Trophoblast cell (in vitro differentiated cells and primary cell): ENCODE results near the gene HSPA8.
"Not testable (repeated sequence)": the region's sequence is repeated elsewhere in the genome, so short reads cannot be mapped to it uniquely, and the experiment has no call there.

Source experiments
- DNase-seq, 2 donors: peaks; one replicate each; pipeline ENCODE4 v3.0.0-alpha.2; 2016
- H2AFZ ChIP-seq: 2 replicates; pipeline ENCODE4 v1.6.1; 2013; ENCODE audit warnings: low read length, moderate library complexity, mild to moderate bottlenecking; ENCODE audit not compliant: insufficient read depth, poor library complexity
- H2AK5ac ChIP-seq: 2 replicates; pipeline ENCODE4 v1.6.1; 2013; ENCODE audit warnings: mild to moderate bottlenecking, low read length
- H2BK120ac ChIP-seq: 2 replicates; pipeline ENCODE4 v1.6.1; 2013; ENCODE audit warnings: low read length, mild to moderate bottlenecking, moderate library complexity; ENCODE audit not compliant: insufficient read depth, poor library complexity
- H2BK12ac ChIP-seq: 2 replicates; pipeline ENCODE4 v1.6.1; 2013; ENCODE audit warnings: mild to moderate bottlenecking, low read length, moderate library complexity
- H2BK5ac ChIP-seq: 2 replicates; pipeline ENCODE4 v1.6.1; 2013; ENCODE audit warnings: low read length, low read depth, moderate library complexity, mild to moderate bottlenecking; ENCODE audit not compliant: poor library complexity
- H3K14ac ChIP-seq: 2 replicates; pipeline ENCODE4 v1.6.1; 2013; ENCODE audit warnings: mild to moderate bottlenecking, low read length
- H3K18ac ChIP-seq: 2 replicates; pipeline ENCODE4 v1.6.1; 2013; ENCODE audit warnings: mild to moderate bottlenecking, low read length
- H3K23ac ChIP-seq: 2 replicates; pipeline ENCODE4 v1.6.1; 2013; ENCODE audit warnings: low read length
- H3K27ac ChIP-seq: 2 replicates; pipeline ENCODE4 v1.5.1; 2013; ENCODE audit warnings: low read depth, mild to moderate bottlenecking, inconsistent platforms, low read length, moderate library complexity
- H3K27me3 ChIP-seq: 2 replicates; pipeline ENCODE4 v1.6.1; 2013; ENCODE audit warnings: inconsistent platforms, mild to moderate bottlenecking, low read length, moderate library complexity; ENCODE audit not compliant: insufficient read depth
- H3K36me3 ChIP-seq, 2 experiments: 1 replicate in 1 of 2; 2 replicates in 1 of 2; pipeline ENCODE4 v1.6.1; 2013; ENCODE audit warnings: low read length in 2 of 2, mild to moderate bottlenecking in 2 of 2, moderate library complexity in 1 of 2; ENCODE audit not compliant: insufficient read depth in 2 of 2, control insufficient read depth in 1 of 2
- H3K4ac ChIP-seq: 2 replicates; pipeline ENCODE4 v1.6.1; 2013; ENCODE audit warnings: low read depth, mild to moderate bottlenecking, low read length, moderate library complexity
- H3K4me1 ChIP-seq, 2 experiments: 1 replicate in 1 of 2; 2 replicates in 1 of 2; pipeline ENCODE4 v1.6.1; 2013; ENCODE audit warnings: low read length in 2 of 2, mild to moderate bottlenecking in 2 of 2, moderate library complexity in 1 of 2; ENCODE audit not compliant: insufficient read depth in 2 of 2, control insufficient read depth in 1 of 2
- H3K4me2 ChIP-seq: 2 replicates; pipeline ENCODE4 v1.6.1; 2013; ENCODE audit warnings: inconsistent platforms, mild to moderate bottlenecking, low read length, moderate library complexity
- H3K4me3 ChIP-seq: 2 replicates; pipeline ENCODE4 v1.5.1; 2013; ENCODE audit warnings: mild to moderate bottlenecking, low read depth, low read length, inconsistent platforms
- H3K79me1 ChIP-seq: one replicate; pipeline ENCODE4 v1.6.1; 2013; ENCODE audit warnings: low read length
- H3K79me2 ChIP-seq: 2 replicates; pipeline ENCODE4 v1.6.1; 2013; ENCODE audit warnings: low read length, mild to moderate bottlenecking; ENCODE audit not compliant: control insufficient read depth, insufficient read depth, poor library complexity
- H3K9ac ChIP-seq: 2 replicates; pipeline ENCODE4 v1.6.1; 2013; ENCODE audit warnings: mild to moderate bottlenecking, low read length
- H3K9me3 ChIP-seq: 2 replicates; pipeline ENCODE4 v1.6.1; 2013; ENCODE audit warnings: low read depth, mild to moderate bottlenecking, control low read depth, inconsistent platforms, low read length; ENCODE audit not compliant: insufficient read depth
- H4K12ac ChIP-seq: 2 replicates; pipeline ENCODE4 v1.6.1; 2013; ENCODE audit warnings: low read depth, mild to moderate bottlenecking, low read length, moderate library complexity
- H4K8ac ChIP-seq: 2 replicates; pipeline ENCODE4 v1.6.1; 2013; ENCODE audit warnings: low read depth, mild to moderate bottlenecking, low read length, moderate library complexity
- H4K91ac ChIP-seq: one replicate; pipeline ENCODE4 v1.6.1; 2013; ENCODE audit warnings: low read depth, mild to moderate bottlenecking, low read length, moderate library complexity
- WGBS: extraction: QIAGEN DNeasy Blood & Tissue Kit; methylation state at CpG from one replicate; pipeline ENCODE4 v1.1.7; 2013; ENCODE audit warnings: missing lambda C conversion rate; ENCODE audit not compliant: insufficient read length, insufficient coverage; ENCODE audit errors: extremely low coverage; 5-methylcytosine and 5-hydroxymethylcytosine counted together

The HSPA8 gene

GRCh38 chr11:123087657-123088056, 25.7 kb upstream of the HSPA8 start:
- H2AFZ ChIP-seq, H3K4me3 ChIP-seq, H3K4me2 ChIP-seq, H3K36me3 ChIP-seq, H4K8ac ChIP-seq, H2AK5ac ChIP-seq, H3K9ac ChIP-seq, H4K91ac ChIP-seq, H3K27ac ChIP-seq, H3K9me3 ChIP-seq, DNase-seq, H3K27me3 ChIP-seq, H2BK12ac ChIP-seq, H4K12ac ChIP-seq, H3K23ac ChIP-seq, H2BK120ac ChIP-seq, H3K4me1 ChIP-seq, H3K14ac ChIP-seq, H2BK5ac ChIP-seq, H3K79me2 ChIP-seq, H3K18ac ChIP-seq, H3K4ac ChIP-seq, H3K79me1 ChIP-seq: not testable (repeated sequence)
- no CpG with 5 or more reads among the region's 5 CpGs for WGBS

- no peak overlapping the region for H3K4ac ChIP-seq
- H3K23ac ChIP-seq, result no peak overlapping the region
- H3K27ac ChIP-seq, result no peak overlapping the region
- no peaks in the 10 kb centered on the region for H3K79me1 ChIP-seq
- H3K27me3 ChIP-seq, result no peaks in the 10 kb centered on the region
- H2BK12ac ChIP-seq, result no peak overlapping the region
- no peak overlapping the region for H3K4me3 ChIP-seq
- H3K4me2 ChIP-seq, result no peak overlapping the region
- peaks cover 0 to 3% of the 10 kb centered on the region in 2 experiments for H3K36me3 ChIP-seq
- no peaks in the 10 kb centered on the region for H3K79me2 ChIP-seq
- no peak overlapping the region for H3K18ac ChIP-seq
- no peaks in the 10 kb centered on the region for H3K9me3 ChIP-seq
- H2AFZ ChIP-seq, result no peak overlapping the region
- no peak overlapping the region for H4K12ac ChIP-seq
- H2AK5ac ChIP-seq, result no peak overlapping the region
- WGBS, result no CpG with 5 or more reads among the region's 1 CpG
- H2BK5ac ChIP-seq, result no peak overlapping the region
- H3K9ac ChIP-seq, result no peak overlapping the region
- H4K91ac ChIP-seq, result no peak overlapping the region
- H3K14ac ChIP-seq, result no peak overlapping the region
- peaks cover 0 to 2% of the 10 kb centered on the region in 2 experiments for H3K4me1 ChIP-seq
- no peak overlapping the region for H4K8ac ChIP-seq
- peak; percentile 88 to 95 for DNase-seq
- H2BK120ac ChIP-seq, result no peak overlapping the region
Measured at GRCh38 chr11:123086305-123086704, 24.4 kb upstream of the HSPA8 start.

- H3K4me3 ChIP-seq, result no peak overlapping the region
- H3K14ac ChIP-seq, result no peak overlapping the region
- H3K4ac ChIP-seq, result no peak overlapping the region
- H2BK12ac ChIP-seq, result no peak overlapping the region
- H3K36me3 ChIP-seq, result peaks cover 0 to 5% of the 10 kb centered on the region in 2 experiments
- no peak overlapping the region for H2AFZ ChIP-seq
- DNase-seq, result no peak
- H4K8ac ChIP-seq, result no peak overlapping the region
- H2BK120ac ChIP-seq, result no peak overlapping the region
- no peak overlapping the region for H3K18ac ChIP-seq
- no CpG with 5 or more reads among the region's 5 CpGs for WGBS
- H3K9ac ChIP-seq, result no peak overlapping the region
- no peak overlapping the region for H3K27ac ChIP-seq
- no peaks in the 10 kb centered on the region for H3K27me3 ChIP-seq
- no peak overlapping the region for H4K91ac ChIP-seq
- no peak overlapping the region for H2AK5ac ChIP-seq
- H3K4me2 ChIP-seq, result no peak overlapping the region
- H3K4me1 ChIP-seq, result peaks cover 0 to 2% of the 10 kb centered on the region in 2 experiments
- no peak overlapping the region for H3K23ac ChIP-seq
- H3K79me1 ChIP-seq, result no peaks in the 10 kb centered on the region
- no peak overlapping the region for H4K12ac ChIP-seq
- H2BK5ac ChIP-seq, result no peak overlapping the region
- no peaks in the 10 kb centered on the region for H3K9me3 ChIP-seq
- no peaks in the 10 kb centered on the region for H3K79me2 ChIP-seq
Measured at GRCh38 chr11:123085497-123085896, 23.6 kb upstream of the HSPA8 start.

GRCh38 chr11:123084454-123084853, 22.5 kb upstream of the HSPA8 start:
- H4K12ac ChIP-seq, result no peak overlapping the region
- no peaks in the 10 kb centered on the region for H3K79me2 ChIP-seq
- no peaks in the 10 kb centered on the region for H3K27me3 ChIP-seq
- H3K4me1 ChIP-seq, result peaks cover 0 to 2% of the 10 kb centered on the region in 2 experiments
- no peak overlapping the region for H3K27ac ChIP-seq
- no peak overlapping the region for H4K91ac ChIP-seq
- H2AFZ ChIP-seq, result no peak overlapping the region
- H4K8ac ChIP-seq, result no peak overlapping the region
- no peak for DNase-seq
- peaks cover 0 to 5% of the 10 kb centered on the region in 2 experiments for H3K36me3 ChIP-seq
- H2BK120ac ChIP-seq, result no peak overlapping the region
- no peak overlapping the region for H3K18ac ChIP-seq
- no peak overlapping the region for H3K4ac ChIP-seq
- H2BK12ac ChIP-seq, result no peak overlapping the region
- no peak overlapping the region for H3K4me3 ChIP-seq
- no peak overlapping the region for H3K14ac ChIP-seq
- H2AK5ac ChIP-seq, result no peak overlapping the region
- no peak overlapping the region for H3K9ac ChIP-seq
- no peaks in the 10 kb centered on the region for H3K9me3 ChIP-seq
- H3K4me2 ChIP-seq, result no peak overlapping the region
- no CpG with 5 or more reads among the region's 7 CpGs for WGBS
- H3K23ac ChIP-seq, result no peak overlapping the region
- no peaks in the 10 kb centered on the region for H3K79me1 ChIP-seq
- H2BK5ac ChIP-seq, result no peak overlapping the region
